Brain microvascular endothelial cell (primary cell): Measurements from ENCODE around the gene MORF4L1.

Experiments
- DNase-seq: peaks from one replicate; pipeline ENCODE4 v3.0.0-alpha.2; 2020
- H3K27ac ChIP-seq: fragments of 250-450 bp; sonication (Bioruptor Pico); 2 replicates; pipeline ENCODE4 v1.5.1; 2020; ENCODE audit warnings: mild to moderate bottlenecking, moderate library complexity
- H3K27me3 ChIP-seq: fragments of 250-450 bp; sonication (Bioruptor Pico); replicated peaks from 2 replicates; pipeline ENCODE4 v1.5.1; 2020; ENCODE audit warnings: mild to moderate bottlenecking
- H3K36me3 ChIP-seq: fragments of 250-450 bp; sonication (Bioruptor Pico); replicated peaks from 2 replicates; pipeline ENCODE4 v1.5.1; 2020; ENCODE audit warnings: mild to moderate bottlenecking
- H3K4me3 ChIP-seq: 2 replicates; pipeline ENCODE4 v1.5.1; 2011; ENCODE audit warnings: low read depth, mild to moderate bottlenecking, control low read depth, low read length, moderate library complexity
- in situ Hi-C: cut with HindIII; loops from 2 replicates; pipeline ENCODE4 v1.10.0; 2017; ENCODE audit warnings: low sequenced_read_pairs, low pct_ligation_motif_present
- TF ChIP-seq, protein P1 (sequence below): IDR thresholded peaks from 2 replicates; pipeline ENCODE4 v1.5.1; 2011; ENCODE audit warnings: low read depth, mild to moderate bottlenecking, moderate library complexity, low read length, control low read depth, inconsistent platforms; ENCODE audit errors: missing control alignments

MORF4L1 gene

DNA sequence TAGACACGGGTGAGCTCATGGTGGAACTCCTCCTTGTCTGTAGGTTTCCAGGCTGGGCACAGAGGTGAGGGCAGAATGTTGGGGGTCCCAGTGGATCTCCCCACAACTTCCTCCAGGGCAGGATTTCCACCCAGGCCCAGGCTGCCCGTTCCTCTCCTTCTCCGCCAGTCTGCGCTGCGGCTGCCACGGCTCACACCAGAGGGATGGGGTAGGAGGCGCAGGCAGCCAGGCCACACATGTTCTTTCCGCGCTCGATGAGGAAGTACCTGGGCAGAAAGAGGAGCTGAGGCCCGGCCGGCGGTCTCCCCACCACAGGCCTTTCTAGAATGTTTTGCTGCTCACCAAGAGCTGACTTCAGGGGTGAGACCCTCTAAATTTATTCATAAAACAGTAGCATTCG is 49.2 kb downstream of the MORF4L1 start:
- peaks cover 45% of the 10 kb centered on the region for H3K36me3 ChIP-seq
- no peak for DNase-seq
- in situ Hi-C loops = no loop called here
- H3K4me3 ChIP-seq = no peak overlapping the region
- TF ChIP-seq, protein P1, sequence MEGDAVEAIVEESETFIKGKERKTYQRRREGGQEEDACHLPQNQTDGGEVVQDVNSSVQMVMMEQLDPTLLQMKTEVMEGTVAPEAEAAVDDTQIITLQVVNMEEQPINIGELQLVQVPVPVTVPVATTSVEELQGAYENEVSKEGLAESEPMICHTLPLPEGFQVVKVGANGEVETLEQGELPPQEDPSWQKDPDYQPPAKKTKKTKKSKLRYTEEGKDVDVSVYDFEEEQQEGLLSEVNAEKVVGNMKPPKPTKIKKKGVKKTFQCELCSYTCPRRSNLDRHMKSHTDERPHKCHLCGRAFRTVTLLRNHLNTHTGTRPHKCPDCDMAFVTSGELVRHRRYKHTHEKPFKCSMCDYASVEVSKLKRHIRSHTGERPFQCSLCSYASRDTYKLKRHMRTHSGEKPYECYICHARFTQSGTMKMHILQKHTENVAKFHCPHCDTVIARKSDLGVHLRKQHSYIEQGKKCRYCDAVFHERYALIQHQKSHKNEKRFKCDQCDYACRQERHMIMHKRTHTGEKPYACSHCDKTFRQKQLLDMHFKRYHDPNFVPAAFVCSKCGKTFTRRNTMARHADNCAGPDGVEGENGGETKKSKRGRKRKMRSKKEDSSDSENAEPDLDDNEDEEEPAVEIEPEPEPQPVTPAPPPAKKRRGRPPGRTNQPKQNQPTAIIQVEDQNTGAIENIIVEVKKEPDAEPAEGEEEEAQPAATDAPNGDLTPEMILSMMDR = no peak
- H3K27ac ChIP-seq = no peak overlapping the region
- no peaks in the 10 kb centered on the region for H3K27me3 ChIP-seq

DNA sequence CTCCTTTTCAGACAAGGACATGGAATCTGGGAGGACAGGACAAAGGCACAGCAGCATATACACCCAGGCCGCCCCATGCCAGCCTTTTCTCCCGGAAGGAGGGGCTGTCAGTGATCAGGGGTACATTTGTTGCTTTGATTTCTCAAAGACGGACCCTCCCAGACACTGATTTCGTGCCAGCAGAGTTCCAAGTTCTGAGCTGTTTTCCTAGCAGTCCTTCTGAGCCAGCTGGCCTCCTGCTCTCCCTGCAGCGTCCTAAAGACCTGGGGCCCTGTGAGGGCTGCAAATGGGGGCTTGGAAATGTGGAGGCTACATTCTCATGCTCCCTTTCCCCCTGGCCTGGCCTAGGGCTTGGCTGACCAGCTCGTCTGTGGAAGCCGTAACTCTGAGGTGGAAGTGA is 49.8 kb downstream of the MORF4L1 start:
- peaks cover 45% of the 10 kb centered on the region for H3K36me3 ChIP-seq
- no peak overlapping the region for H3K27ac ChIP-seq
- in situ Hi-C loops = no loop called here
- H3K27me3 ChIP-seq = no peaks in the 10 kb centered on the region
- TF ChIP-seq, protein P1 = no peak
- H3K4me3 ChIP-seq = no peak overlapping the region
- no peak for DNase-seq

DNA sequence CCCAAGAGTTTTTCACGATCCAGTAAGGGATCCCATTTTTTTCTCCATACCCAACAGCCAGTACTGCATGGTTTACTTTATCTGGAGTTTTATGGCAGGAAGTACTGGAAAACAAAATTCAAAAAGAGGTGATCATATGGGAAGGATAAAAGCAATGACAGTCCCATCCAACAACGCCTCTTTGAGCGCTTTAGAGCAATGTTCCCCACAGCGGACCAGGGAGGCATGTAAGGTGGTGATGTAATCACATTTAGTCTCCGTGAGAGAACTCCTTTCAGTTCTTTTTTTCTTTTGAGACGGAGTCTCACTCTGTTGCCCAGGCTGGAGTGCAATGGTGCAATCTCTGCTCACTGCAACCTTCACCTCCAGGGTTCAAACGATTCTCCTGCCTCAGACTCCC is 50.3 kb downstream of the MORF4L1 start:
- DNase-seq = no peak
- TF ChIP-seq, protein P1 = no peak
- H3K27me3 ChIP-seq = no peaks in the 10 kb centered on the region
- peaks cover 43% of the 10 kb centered on the region for H3K36me3 ChIP-seq
- in situ Hi-C loops = no loop called here
- no peak overlapping the region for H3K4me3 ChIP-seq
- H3K27ac ChIP-seq = no peak overlapping the region

DNA sequence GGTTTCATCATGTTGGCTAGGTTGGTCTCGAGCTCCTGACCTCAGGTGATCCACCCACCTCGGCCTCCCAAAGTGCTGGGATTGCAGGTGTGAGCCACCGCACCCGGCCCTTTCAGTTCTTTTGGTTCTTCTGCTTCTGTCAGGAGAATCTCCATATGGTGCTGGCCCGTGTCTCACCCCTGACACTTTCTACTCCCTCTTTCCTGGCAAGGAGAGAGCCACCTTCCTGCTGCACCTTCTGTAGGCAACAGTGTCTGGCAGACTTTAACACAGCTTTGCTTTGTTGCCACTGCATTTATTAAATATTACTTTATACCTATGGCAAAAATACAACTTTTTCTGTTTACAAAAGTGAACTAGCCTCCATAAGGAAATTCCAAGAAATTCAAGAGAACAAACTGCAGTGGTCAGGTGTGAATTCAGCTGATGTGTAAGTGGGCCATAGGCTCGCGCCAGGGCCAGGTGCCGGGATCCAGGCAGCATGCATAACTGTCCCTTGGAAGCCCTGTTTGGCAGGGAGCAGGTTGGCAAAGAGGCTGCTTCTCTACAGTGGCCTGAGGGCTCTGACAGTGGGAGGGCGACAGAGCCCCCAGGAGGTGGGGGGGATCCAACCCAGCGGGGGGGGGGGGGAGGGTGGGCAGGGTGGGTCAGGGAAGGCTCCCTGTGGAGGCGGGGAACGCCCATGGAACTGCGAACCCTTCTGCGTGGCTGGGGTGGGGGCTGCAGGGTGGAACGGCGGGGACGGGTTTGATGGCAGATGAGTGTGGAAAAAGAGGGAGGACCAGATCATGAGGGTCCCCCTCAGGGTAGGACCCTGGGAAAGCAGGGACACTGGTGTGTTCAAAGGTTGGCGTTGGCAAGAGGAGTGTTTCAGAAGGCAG is 51.0 kb downstream of the MORF4L1 start:
- no peak for DNase-seq
- TF ChIP-seq, protein P1 = no peak
- Histone ChIP-seq H3K27me3 (no peaks in the 10 kb centered on the region), H3K27ac (no peak overlapping the region), H3K36me3 (peaks cover 39% of the 10 kb centered on the region), H3K4me3 (no peak overlapping the region)
- in situ Hi-C loops = no loop called here

DNA sequence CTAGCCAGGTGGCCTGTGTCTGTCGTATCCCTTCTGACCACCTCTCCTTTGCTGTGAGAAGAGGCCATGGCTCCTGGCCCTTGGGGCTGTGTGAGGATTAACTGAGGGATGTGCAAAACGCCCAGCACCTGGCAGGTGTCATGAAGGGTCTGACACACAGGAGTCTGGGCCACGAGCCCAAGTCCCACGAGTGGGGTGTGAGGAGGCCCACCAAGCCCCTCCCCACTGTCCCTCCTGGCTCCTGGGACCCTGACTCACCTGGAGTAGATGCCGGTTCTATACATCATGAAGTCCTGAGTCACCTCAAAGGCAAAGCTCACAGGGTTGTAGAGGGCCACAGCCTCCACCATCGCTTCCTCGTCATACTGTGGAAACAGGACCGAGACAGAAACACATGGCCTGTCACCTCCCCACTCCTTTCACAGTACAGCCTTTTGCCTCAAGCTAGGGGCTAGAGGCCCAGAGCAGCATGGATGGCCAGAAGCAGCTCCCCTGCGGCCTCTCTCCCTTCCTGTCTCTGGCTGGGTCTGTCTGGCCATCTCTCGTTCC is 52.5 kb downstream of the MORF4L1 start:
- Histone ChIP-seq H3K27me3 (no peaks in the 10 kb centered on the region), H3K27ac (no peak overlapping the region), H3K36me3 (peaks cover 28% of the 10 kb centered on the region), H3K4me3 (no peak overlapping the region)
- no peak for DNase-seq
- TF ChIP-seq, protein P1 = no peak
- in situ Hi-C loops = no loop called here
